ENCODE data around the gene PGBD1. TPM values are rescaled to one million over a fixed set of nuclear protein-coding genes. Genes with fewer than 3 reads are reported as not detected.

Gene PGBD1
- polyA plus RNA-seq, 1 of the 3 experiments (the other 2 are of a cell fraction), result 2.5 TPM

- Histone ChIP-seq H3K79me2 (ENCODE audit: insufficient read depth) (peaks cover 43% of the 10 kb centered on the region), H3K27me3 (ENCODE audit: insufficient read depth) (no peaks in the 10 kb centered on the region), H3K4me1 (ENCODE audit: control insufficient read depth in 1 of 2, insufficient read depth in 2 of 2, low read depth in 1 of 2, low read length in 1 of 2) (peaks cover 0 to 10% of the 10 kb centered on the region in 2 experiments; a peak in 3 of 4 replicates), H3K36me3 (replicated peaks in 1 of 2; ENCODE audit: control insufficient read depth in 1 of 2, insufficient read depth in 2 of 2, low read length in 1 of 2) (peaks cover 17 to 25% of the 10 kb centered on the region in 2 experiments), H3F3A (replicated peaks; ENCODE audit: insufficient read depth) (peaks cover 19% of the 10 kb centered on the region), H3K4me3 (ENCODE audit: low read depth in 2 of 2, low read length in 1 of 2) (no peak overlapping the region), H2AFZ (ENCODE audit: low read depth) (no peak overlapping the region), H3K9me3 (no peaks in the 10 kb centered on the region), H4K20me1 (ENCODE audit: insufficient read depth) (no peaks in the 10 kb centered on the region), H3K4me2 (no peak overlapping the region), H3K9me2 (no peaks in the 10 kb centered on the region), H3K27ac (ENCODE audit: low read depth in 2 of 2, low read length in 1 of 2) (peak overlapping the region in 1 of 2 experiments; percentile 76; a peak in 2 of 4 replicates), H3K9ac (no peak overlapping the region)
- POLR2A ChIA-PET, result interaction anchor here (0.7 kb wide), 1 partner anchor 12 kb away, joined by 3 read pairs; the partner anchor contains the start of gene PGBD1
- CTCF ChIA-PET, result interaction anchor here (3.8 kb wide), 1 partner anchor 85 kb away, joined by 29 read pairs; no protein-coding TSS in a partner anchor
- no peak for DNase-seq
- no peak for TF ChIP-seq TEAD4 (IDR thresholded peaks at IDR 0.05; ENCODE audit: borderline replicate concordance, insufficient read depth)
- peak; percentile 42; the same call in 1 of the 2 replicates for TF ChIP-seq NFIC (IDR thresholded peaks at IDR 0.05; ENCODE audit: borderline replicate concordance)
- TF ChIP-seq FOSL2 (IDR thresholded peaks at IDR 0.05; ENCODE audit: borderline replicate concordance, low read depth), result peak; percentile 92
- TF ChIP-seq EP300 (IDR thresholded peaks at IDR 0.05; ENCODE audit: borderline replicate concordance in 1 of 2, low read depth in 1 of 2, low read length in 1 of 2), result no peak
- no peak for TF ChIP-seq POLR2AphosphoS5 (IDR thresholded peaks at IDR 0.05; ENCODE audit: low read depth, low read length)
- peak; percentile 77 for TF ChIP-seq JUND (IDR thresholded peaks at IDR 0.05)
- TF ChIP-seq CHD2 (IDR thresholded peaks at IDR 0.05; ENCODE audit: low read length, partially characterized antibody), result no peak
- TF ChIP-seq RXRA (IDR thresholded peaks at IDR 0.05; ENCODE audit: borderline replicate concordance, low read depth), result no peak
- TF ChIP-seq IRF3 (IDR thresholded peaks at IDR 0.05; ENCODE audit: low read depth, low read length), result no peak
- TF ChIP-seq TCF12 (IDR thresholded peaks at IDR 0.05), result peak; percentile 28; the same call in 1 of the 2 replicates
- no peak for TF ChIP-seq SMC3 (IDR thresholded peaks at IDR 0.05; ENCODE audit: low read depth, low read length)
- no peak for TF ChIP-seq MEF2A (IDR thresholded peaks at IDR 0.05; ENCODE audit: borderline replicate concordance, low read depth)
- TF ChIP-seq MAX (IDR thresholded peaks at IDR 0.05; ENCODE audit: low read depth), result no peak
- TF ChIP-seq SIN3A (IDR thresholded peaks at IDR 0.05; ENCODE audit: borderline replicate concordance, low read depth, low read length), result no peak
- peak; percentile 47 for TF ChIP-seq PBX3 (IDR thresholded peaks at IDR 0.05)
- TF ChIP-seq RFX5 (IDR thresholded peaks at IDR 0.05; ENCODE audit: low read length), result no peak
These were observed 11.9 kb upstream of the PGBD1 start for GRCh38 chr6:28269492-28269891.

GRCh38 chr6:28274888-28275287 is 6.5 kb upstream of the PGBD1 start:
- peaks cover 45 to 50% of the 10 kb centered on the region in 2 experiments for H3K36me3 ChIP-seq (replicated peaks in 1 of 2; ENCODE audit: control insufficient read depth in 1 of 2, insufficient read depth in 2 of 2, low read length in 1 of 2)
- TF ChIP-seq YY1 (IDR thresholded peaks at IDR 0.05; ENCODE audit: low read depth) (no peak), TCF12 (IDR thresholded peaks at IDR 0.05) (no peak), PBX3 (IDR thresholded peaks at IDR 0.05) (no peak)
- H3K9me2 ChIP-seq, result no peaks in the 10 kb centered on the region
- H2AFZ ChIP-seq (ENCODE audit: low read depth), result no peak overlapping the region
- no peaks in the 10 kb centered on the region for H3K9me3 ChIP-seq
- no peaks in the 10 kb centered on the region for H3K4me1 ChIP-seq (ENCODE audit: control insufficient read depth in 1 of 2, insufficient read depth in 2 of 2, low read depth in 1 of 2, low read length in 1 of 2)
- no peak overlapping the region for H3K27ac ChIP-seq (ENCODE audit: low read depth in 2 of 2, low read length in 1 of 2)
- H3K79me2 ChIP-seq (ENCODE audit: insufficient read depth), result peaks cover 15% of the 10 kb centered on the region; the same call in 1 of the 2 replicates
- no peak for DNase-seq
- H3K27me3 ChIP-seq (ENCODE audit: insufficient read depth), result no peaks in the 10 kb centered on the region
- no peaks in the 10 kb centered on the region for H4K20me1 ChIP-seq (ENCODE audit: insufficient read depth)
- no peak overlapping the region for H3K9ac ChIP-seq
- ChIA-PET CTCF (interaction anchor here (1.2 kb wide), 1 partner anchor 81 kb away, joined by 3 read pairs; no protein-coding TSS in a partner anchor), POLR2A (no interaction called here)
- H3F3A ChIP-seq (replicated peaks; ENCODE audit: insufficient read depth), result peaks cover 3% of the 10 kb centered on the region
- no peak overlapping the region for H3K4me3 ChIP-seq (ENCODE audit: low read depth in 2 of 2, low read length in 1 of 2)
- H3K4me2 ChIP-seq, result no peak overlapping the region
